DMS153 treated with DMSO at 0.1 percent for 48 hours (cell line): ENCODE data around the gene LILRB2.
A peak's percentile ranks its signal among the peaks of the same experiment; 100 is the strongest.
"Not testable (repeated sequence)": the region's sequence is repeated elsewhere in the genome, so short reads cannot be mapped to it uniquely, and the experiment has no call there.

Experiments
- DNase-seq: peaks from one replicate; lab custom pipeline; 2025; ENCODE audit not compliant: unreplicated experiment; lab: John Stamatoyannopoulos, UW

LILRB2 gene

DNA sequence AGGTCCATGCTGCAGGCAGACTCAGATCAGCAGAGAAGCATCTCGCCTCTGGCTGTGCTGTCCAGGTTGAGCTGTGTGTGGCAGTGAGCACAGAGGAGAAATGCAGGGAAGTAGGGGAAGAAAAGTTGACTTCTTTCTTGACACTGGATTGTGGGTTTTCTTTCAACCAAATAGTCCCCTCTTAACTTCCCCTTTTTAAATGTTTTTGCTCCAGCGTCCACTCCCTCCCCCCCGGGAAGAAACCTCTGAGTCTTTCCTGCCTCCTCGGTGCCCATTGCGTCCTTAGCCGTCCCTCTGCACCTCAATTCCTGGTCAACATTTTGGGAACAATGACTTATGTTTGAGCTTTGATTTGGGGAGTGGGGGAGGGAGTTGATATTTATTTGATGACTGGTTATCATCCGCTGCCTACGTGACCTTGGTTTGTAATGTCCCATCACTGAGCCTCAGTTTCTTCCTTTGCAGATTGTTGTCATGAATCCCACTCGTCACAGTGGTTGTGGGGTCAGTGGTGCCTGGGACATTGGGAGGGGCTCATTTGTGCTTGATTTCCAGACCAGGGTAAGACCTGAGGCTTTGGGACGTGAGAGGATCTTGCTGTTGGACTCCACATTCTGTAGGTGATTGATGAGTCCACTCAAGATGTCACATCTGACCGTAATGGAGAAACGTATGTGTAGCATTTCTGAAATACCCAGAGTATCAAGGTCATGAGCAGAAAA, at the start of gene LILRB2:
TSS of gene LILRB2 (minus strand) at position 104 of the 722 bp plus-strand sequence. CDS start 614 bp downstream, outside the sequence.
- no peak for DNase-seq

- DNase-seq, result no peak
Observed at GRCh38 chr19:54329476-54330165, 48.7 kb upstream of the LILRB2 start.

DNA sequence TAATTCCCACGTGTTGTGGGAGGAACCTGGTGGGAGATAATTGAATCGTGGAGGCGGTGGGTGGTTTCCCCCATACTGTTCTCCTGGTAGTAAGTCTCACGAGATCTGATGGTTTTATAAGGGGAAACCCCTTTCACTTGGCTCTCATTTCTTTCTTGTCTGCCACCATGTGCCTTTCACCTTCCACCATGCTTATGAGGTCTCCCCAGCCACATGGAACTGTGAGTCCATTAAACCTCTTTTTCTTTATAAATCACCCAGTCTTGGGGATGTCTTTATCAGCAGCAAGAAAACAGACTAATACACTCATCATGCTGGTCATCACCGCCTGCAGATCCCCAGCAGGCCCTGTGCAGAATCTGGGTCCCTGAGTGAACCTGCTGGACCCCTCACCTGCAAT, 47.9 kb upstream of the LILRB2 start:
- DNase-seq, result not testable (repeated sequence)

DNA sequence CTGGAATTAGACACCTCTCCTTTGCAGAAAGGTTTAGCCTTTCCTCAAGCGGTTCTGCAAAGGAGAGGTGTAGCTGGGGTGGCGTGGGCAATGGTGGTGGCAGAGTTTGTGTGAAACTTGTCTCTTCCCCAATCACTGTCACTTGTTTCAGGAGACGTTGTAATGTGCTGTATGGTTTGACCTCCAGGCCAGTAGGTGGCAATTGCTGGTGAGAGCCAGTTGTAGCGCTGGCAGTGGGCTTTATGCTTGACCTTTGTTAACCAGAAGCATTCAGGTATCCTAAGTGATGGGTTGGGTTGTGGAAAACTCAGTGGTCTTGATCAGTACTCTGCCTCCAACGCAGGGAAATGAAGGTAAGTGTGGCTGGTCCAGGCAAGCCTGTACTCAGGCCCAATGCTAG, 44.7 kb upstream of the LILRB2 start:
- DNase-seq, result no peak

DNA sequence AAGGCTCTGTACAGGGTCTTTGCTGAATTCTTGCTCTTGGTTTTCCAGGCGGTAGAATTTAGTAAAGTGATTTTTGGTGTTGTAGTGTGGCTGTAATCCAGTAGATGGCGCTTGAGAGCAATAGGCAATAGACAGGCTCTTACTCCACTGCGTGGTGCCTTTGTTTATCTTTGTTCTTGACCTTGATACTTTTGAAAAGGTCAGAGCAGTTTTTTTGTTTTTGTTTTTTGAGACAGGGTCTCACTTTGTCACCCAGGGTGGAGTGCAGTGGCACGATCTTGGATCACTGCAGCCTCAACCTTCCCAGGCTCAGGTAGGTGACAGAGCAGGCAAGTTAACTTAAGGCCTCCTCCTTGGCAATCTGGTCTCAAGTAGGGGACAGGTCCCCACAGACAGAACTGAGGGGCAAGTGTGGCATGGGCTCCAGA, 44.3 kb upstream of the LILRB2 start:
- DNase-seq, result peak; percentile 18

- DNase-seq, result no peak
Observed at GRCh38 chr19:54324071-54324470, 43.2 kb upstream of the LILRB2 start.

DNA sequence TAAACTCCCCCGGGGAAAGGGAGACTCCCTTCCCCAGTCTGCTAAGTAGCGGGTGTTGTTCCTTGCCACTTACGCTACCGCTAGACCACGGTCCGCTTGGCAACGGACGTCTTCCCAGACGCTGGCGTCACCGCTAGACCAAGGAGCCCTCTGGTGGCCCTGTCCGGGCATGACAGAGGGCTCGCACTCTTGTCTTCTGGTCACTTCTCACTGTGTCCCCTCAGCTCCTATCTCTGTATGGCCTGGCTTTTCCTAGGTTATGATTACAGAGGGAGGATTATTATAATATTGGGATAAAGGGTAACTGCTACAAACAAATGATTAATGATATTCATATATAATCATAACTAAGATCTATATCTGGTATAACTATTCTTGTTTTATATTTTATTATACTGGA, 42.0 kb upstream of the LILRB2 start:
- DNase-seq, result not testable (repeated sequence)

GRCh38 chr19:54322295-54322694, 41.4 kb upstream of the LILRB2 start:
- not testable (repeated sequence) for DNase-seq

DNA sequence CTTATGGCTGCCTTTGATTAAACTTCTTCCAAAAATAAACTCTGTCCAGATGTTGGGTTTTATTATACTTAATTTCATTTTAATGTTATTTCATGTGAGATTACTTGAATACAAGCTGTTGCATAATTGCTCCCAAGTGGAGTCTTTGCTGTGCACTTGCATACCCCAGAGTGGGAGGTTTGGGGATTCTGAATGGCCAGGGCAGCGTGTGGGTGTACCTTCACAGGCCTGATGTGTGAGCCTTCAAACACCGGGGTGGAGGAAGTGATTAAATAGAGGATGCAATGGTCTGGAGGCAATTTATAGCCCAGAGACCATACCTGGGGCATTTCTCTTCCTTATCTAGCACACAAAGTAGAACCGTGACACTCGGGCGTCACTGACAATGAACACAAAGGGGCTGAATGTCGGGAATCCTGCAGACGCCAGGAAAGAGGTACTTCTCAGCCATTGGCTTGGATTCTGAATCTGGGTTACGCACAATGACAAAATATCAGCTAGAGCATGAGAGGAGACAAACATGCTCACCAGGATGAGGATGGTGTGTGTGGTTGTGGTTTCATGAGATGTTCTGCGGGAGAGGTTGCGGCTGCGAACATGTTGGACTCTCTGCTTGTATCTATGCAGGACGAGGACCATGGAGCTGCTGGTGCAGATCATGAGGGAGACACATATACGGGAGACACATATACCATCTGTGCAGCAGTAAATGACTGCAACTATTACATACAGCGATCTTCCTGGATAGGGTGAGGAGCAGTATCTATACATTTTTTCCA, 39.2 kb upstream of the LILRB2 start:
- no peak for DNase-seq

- no peak for DNase-seq
Observed at GRCh38 chr19:54319049-54319448, 38.1 kb upstream of the LILRB2 start.

DNA sequence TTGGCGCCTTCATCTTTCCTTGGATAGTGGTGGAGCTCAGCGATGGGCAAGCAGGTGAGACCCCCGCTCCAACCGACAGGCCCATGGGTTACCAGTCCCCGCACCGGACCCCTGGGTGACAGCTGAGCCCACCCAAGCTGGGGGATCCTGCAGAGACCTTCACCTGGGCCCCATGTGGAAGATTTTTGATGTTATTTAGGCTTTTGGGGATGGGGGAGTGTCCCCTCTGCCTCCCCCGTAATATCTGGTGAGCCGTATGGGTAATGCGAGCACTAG, 37.0 kb upstream of the LILRB2 start:
- DNase-seq, result no peak

- DNase-seq, result no peak
Observed at GRCh38 chr19:54317108-54317964, 36.4 kb upstream of the LILRB2 start.

DNA sequence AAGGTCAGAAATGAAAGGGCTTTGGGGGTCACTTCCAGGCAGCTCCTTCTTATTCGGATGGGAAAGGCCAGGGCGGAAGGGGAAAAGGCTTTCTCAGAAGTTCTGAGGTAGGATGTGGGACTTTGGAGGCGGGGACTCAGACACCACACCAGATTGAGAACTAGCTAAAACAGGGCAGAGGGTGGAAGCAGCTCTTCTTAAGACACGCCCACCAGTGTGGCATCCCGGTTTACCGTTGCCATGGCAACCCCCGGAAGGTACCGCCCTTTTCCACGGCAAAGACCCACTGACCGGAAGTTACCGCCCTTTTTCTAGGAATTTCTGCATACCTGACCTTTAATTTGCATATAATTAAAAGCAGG, 35.8 kb upstream of the LILRB2 start:
- DNase-seq, result no peak

- no peak for DNase-seq
Observed at GRCh38 chr19:54315956-54316355, 35.0 kb upstream of the LILRB2 start.

DNA sequence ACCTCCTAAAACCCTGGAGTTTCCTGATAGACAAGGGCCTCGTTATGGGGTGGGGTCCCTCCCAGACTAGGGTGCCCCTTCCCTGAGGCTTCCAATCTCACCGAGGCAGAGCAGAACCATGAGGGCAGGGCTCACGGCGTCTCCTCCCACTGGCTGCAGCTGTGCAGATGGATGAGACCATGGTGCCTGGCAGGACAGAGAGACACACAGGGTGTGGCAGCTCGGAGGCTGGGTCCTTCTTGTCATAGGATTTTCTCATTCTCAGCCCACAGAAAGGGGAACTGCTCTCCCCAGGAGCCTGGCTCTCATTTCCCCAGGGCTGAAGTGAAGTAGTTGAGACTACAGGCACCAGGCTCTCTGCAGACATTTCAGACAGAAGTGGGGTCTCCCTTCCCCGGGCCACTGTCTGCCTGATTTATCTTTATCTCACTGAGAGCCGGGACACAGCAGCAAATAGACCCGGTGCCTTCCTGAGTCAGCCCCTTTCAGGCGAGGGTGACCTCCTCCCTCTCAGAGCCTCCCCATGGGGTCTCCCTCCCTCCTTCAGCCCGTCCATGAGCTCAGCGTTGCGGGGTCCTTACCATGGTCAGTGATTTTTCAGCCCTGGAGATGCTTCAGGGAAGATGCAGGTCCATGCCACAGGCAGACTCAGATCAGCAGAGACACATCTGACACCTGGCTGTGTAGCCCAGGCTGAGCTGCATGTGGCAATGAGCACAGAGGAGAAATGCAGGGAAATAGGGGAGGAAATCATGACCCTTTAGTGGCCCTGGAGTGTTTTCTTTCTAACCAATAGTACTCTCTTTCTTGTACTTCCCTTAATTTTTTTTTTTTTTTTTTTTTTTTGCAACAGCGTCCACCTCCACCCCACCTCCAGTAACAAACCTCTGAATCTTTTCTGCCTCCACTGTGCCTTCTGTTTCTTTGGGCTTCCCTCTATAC, 31.8 kb upstream of the LILRB2 start, which contains the start of gene LILRA5:
TSS of gene LILRA5 (minus strand) at position 731 of the 942 bp plus-strand sequence. CDS start at position 584, 147 bp downstream.
- DNase-seq, result no peak

DNA sequence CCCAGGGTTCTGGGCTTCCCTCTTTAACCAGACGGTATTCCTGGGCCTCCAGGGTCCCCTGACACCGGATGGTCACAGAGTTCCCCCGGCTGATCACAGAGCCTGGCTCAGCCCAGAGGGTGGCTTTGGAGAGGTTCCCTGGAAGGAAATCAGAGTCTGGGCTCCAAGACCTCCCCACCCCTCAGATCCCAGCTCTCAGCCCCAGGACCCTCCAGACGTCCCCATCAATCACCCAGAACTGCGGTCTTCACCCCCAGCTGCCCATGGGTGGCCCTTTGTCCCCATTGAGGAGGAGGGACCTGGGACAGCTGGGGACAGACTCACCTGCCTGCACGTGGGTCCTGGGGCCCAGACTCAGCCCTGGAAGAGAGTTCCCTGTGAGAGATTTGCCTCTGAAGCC, 31.1 kb upstream of the LILRB2 start:
- DNase-seq, result no peak

DNA sequence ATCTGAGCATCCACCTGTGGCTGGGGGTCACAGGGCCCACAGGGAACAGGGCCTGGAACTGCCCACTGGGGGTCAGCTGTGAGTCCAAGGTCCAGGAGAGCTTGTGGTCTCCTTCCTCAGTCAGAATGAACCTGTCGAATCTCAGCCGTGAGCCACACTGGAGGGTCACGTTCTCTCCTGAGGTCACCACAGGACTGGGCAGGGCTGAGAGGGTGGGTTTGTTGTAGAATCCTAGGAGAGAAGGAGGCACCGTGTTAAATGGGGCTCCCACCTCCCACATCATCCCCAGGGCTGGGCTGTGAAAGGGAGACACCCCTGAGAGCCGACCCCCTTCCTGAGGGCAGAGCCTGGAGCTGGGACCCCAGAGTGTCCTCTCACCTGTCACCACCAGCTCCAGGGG, 30.6 kb upstream of the LILRB2 start:
- no peak for DNase-seq

DNA sequence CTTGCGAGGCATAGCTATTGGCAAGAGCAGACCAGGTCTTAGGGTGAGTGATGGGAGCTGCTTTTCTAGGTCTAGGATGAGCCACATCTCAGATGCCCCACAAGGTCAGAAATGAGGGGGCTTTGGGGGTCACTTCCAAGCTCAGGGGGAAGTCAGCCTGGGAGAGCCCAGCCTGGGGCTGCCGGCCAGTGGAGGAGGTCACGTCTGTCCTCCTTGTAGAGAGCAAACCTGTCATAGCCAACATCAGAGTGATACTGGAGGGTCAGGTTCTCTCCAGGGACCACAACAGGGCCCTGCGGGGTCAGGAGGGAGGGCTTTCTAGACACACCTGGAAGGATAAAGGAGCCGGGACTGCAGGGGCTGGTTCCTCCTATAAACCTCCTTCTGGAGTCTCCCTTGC, 29.6 kb upstream of the LILRB2 start:
- DNase-seq, result no peak

- DNase-seq, result no peak
Observed at GRCh38 chr19:54309811-54310210, 28.9 kb upstream of the LILRB2 start.
